Smooth muscle cell (in vitro differentiated cells): ENCODE results near the gene PF4V1. TPM values are rescaled to one million over a fixed set of nuclear protein-coding genes. Genes with fewer than 3 reads are reported as not detected.
"Not testable (repeated sequence)": the region's sequence is repeated elsewhere in the genome, so short reads cannot be mapped to it uniquely, and the experiment has no call there.

Experiments used
- DNase-seq: peaks from one replicate; lab custom pipeline; 2025; ENCODE audit not compliant: unreplicated experiment; lab: John Stamatoyannopoulos, UW
- H2AFZ ChIP-seq: fragments of 200-600 bp; sonication (generic); 2 replicates; pipeline ENCODE4 v1.6.0; 2016; ENCODE audit warnings: antibody characterized with exemption, low read depth, mild to moderate bottlenecking
- H3F3A ChIP-seq: fragments of 200-600 bp; sonication (generic); 2 replicates; pipeline ENCODE4 v1.6.0; 2017; ENCODE audit warnings: antibody characterized with exemption, low read depth
- H3K27ac ChIP-seq: fragments of 200-600 bp; sonication (generic); 2 replicates; pipeline ENCODE4 v1.5.1; 2016; ENCODE audit warnings: low read depth, mild to moderate bottlenecking
- H3K27me3 ChIP-seq: fragments of 200-600 bp; sonication (generic); 2 replicates; pipeline ENCODE4 v1.6.1; 2016; ENCODE audit warnings: low read depth, mild to moderate bottlenecking
- H3K36me3 ChIP-seq: fragments of 200-600 bp; sonication (generic); 2 replicates; pipeline ENCODE4 v1.5.1; 2016; ENCODE audit warnings: low read depth
- H3K4me1 ChIP-seq: fragments of 200-600 bp; sonication (generic); 2 replicates; pipeline ENCODE4 v1.5.1; 2016; ENCODE audit warnings: low read depth
- H3K4me2 ChIP-seq: fragments of 200-600 bp; sonication (generic); 2 replicates; pipeline ENCODE4 v1.6.0; 2016; ENCODE audit warnings: mild to moderate bottlenecking
- H3K4me3 ChIP-seq: fragments of 200-600 bp; sonication (generic); 2 replicates; pipeline ENCODE4 v1.5.1; 2016; ENCODE audit warnings: mild to moderate bottlenecking
- H3K79me2 ChIP-seq: fragments of 200-600 bp; sonication (generic); 2 replicates; pipeline ENCODE4 v1.6.0; 2016; ENCODE audit warnings: low read depth, mild to moderate bottlenecking
- H3K9ac ChIP-seq: fragments of 200-600 bp; sonication (generic); 2 replicates; pipeline ENCODE4 v1.6.0; 2016; ENCODE audit warnings: low read depth
- H3K9me3 ChIP-seq: fragments of 200-600 bp; sonication (generic); replicated peaks from 2 replicates; pipeline ENCODE4 v1.5.1; 2016; ENCODE audit warnings: low read depth
- H4K20me1 ChIP-seq: fragments of 200-600 bp; sonication (generic); 2 replicates; pipeline ENCODE4 v1.6.0; 2016; ENCODE audit warnings: low read depth
- WGBS: methylation state at CpG from one replicate; pipeline ENCODE4 v1.1.7; 2016; ENCODE audit warnings: low lambda C conversion rate; 5-methylcytosine and 5-hydroxymethylcytosine counted together
- polyA plus RNA-seq: library from polyadenylated mRNA; unstranded; fragments of >200 nt; fragmentation: Nextera tagmentation; extraction: Ambion mirVana; gene quantifications from 2 replicates; pipeline ENCODE4 v1.2.1, GENCODE V29; 2016
- total RNA-seq: library from RNA; depleted of rRNA; stranded (reverse); fragments of >200 nt; gene quantifications from 2 replicates; pipeline ENCODE4 v1.2.3, GENCODE V29; 2014
- TF ChIP-seq, protein P1 (sequence below): fragments of 200-600 bp; sonication (generic); IDR thresholded peaks from 2 replicates; pipeline ENCODE4 v1.5.1; 2017; ENCODE audit warnings: borderline replicate concordance, mild to moderate bottlenecking, antibody characterized with exemption; ENCODE audit not compliant: insufficient read depth, poor library complexity, severe bottlenecking

PF4V1 gene
- total and polyA plus RNA-seq, 2 experiments from 2014 or later = 0.35 TPM; not detected in 1

DNA sequence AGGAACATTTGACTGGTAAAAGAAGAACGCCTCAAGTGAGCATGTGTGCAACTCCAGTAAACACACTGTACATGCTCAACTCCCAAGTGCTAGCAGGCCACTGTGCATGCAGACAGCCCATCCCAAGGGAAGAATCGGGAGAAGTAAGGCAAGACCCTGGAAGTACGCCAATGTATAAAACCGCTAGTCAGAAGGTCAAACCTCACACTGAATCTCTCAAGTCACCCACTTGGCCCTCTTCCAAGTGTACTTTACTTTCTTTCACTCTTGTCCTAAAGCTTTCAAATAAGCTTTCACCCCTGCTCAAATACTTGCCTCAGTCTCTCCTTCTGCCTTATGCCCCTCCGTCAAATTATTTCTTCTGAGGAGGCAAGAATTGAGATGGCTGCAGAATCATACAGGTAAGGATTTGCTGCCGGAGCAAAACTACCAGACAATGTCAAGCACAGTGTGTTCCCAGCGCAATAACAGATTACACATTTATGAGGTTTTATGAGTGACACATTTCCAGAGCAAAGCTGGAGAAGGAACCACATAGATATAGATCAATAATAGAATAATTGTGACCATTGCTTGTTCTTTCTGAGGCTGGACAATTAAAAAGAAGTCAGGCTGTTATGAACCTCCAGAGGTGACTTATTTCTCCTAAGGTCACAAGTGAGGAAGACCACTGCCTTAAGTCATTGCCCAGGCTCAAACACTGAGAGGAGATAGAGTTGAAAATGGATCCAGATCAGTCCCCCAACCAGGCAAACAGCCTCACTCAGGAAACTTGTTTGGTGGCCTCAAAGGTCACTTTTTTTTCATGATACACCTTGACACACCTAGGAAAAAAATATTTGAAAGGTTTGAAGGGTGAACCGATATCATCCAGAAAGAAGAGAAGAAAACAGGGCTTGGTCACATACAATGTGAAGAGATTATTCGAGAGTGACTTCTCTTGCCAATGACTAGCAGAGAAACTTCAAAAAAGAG is 42.4 kb downstream of the PF4V1 start:
- TF ChIP-seq, protein P1, sequence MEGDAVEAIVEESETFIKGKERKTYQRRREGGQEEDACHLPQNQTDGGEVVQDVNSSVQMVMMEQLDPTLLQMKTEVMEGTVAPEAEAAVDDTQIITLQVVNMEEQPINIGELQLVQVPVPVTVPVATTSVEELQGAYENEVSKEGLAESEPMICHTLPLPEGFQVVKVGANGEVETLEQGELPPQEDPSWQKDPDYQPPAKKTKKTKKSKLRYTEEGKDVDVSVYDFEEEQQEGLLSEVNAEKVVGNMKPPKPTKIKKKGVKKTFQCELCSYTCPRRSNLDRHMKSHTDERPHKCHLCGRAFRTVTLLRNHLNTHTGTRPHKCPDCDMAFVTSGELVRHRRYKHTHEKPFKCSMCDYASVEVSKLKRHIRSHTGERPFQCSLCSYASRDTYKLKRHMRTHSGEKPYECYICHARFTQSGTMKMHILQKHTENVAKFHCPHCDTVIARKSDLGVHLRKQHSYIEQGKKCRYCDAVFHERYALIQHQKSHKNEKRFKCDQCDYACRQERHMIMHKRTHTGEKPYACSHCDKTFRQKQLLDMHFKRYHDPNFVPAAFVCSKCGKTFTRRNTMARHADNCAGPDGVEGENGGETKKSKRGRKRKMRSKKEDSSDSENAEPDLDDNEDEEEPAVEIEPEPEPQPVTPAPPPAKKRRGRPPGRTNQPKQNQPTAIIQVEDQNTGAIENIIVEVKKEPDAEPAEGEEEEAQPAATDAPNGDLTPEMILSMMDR = no peak

DNA sequence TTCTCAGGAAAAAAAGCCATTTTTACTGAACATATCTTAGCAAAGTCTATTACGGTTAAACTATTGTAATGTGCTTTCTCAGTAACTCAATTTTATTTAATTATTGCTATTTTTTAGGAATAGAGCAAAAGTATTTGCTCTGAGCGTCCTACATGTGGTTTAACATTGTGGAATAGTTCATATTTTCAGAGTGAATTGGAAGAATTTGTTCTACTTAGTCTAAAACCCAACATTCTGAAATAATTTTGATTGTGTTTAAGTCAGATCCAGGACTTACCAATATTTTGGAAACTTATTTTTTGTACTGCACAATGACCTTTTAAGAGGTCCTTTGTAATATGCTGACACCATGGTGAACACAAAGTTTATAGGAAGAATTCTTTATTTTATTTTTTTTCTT is 43.3 kb downstream of the PF4V1 start:
- no peaks in the 10 kb centered on the region for H3K36me3 ChIP-seq
- no peak overlapping the region for H3K4me3 ChIP-seq
- TF ChIP-seq, protein P1 = no peak
- H3K79me2 ChIP-seq = no peaks in the 10 kb centered on the region
- DNase-seq = no peak
- no peaks in the 10 kb centered on the region for H4K20me1 ChIP-seq
- 96% methylated on average over 2 of the region's 2 CpGs for WGBS
- H2AFZ ChIP-seq = no peak overlapping the region
- no peaks in the 10 kb centered on the region for H3K9me3 ChIP-seq
- no peaks in the 10 kb centered on the region for H3K27me3 ChIP-seq
- no peak overlapping the region for H3K4me2 ChIP-seq
- H3K4me1 ChIP-seq = no peaks in the 10 kb centered on the region
- no peak overlapping the region for H3K27ac ChIP-seq
- H3F3A ChIP-seq = no peaks in the 10 kb centered on the region
- no peak overlapping the region for H3K9ac ChIP-seq

More for the DNA sequence above, 42.4 kb downstream of the PF4V1 start:
- Histone ChIP-seq H4K20me1 (no peaks in the 10 kb centered on the region), H3K9ac (no peak overlapping the region), H3K4me1 (no peaks in the 10 kb centered on the region), H3K4me3 (no peak overlapping the region), H3F3A (no peaks in the 10 kb centered on the region), H3K27me3 (no peaks in the 10 kb centered on the region), H3K36me3 (no peaks in the 10 kb centered on the region), H3K79me2 (no peaks in the 10 kb centered on the region), H2AFZ (no peak overlapping the region), H3K9me3 (no peaks in the 10 kb centered on the region), H3K27ac (no peak overlapping the region), H3K4me2 (no peak overlapping the region)
- 92% methylated on average over 9 of the region's 9 CpGs for WGBS
- no peak for DNase-seq

DNA sequence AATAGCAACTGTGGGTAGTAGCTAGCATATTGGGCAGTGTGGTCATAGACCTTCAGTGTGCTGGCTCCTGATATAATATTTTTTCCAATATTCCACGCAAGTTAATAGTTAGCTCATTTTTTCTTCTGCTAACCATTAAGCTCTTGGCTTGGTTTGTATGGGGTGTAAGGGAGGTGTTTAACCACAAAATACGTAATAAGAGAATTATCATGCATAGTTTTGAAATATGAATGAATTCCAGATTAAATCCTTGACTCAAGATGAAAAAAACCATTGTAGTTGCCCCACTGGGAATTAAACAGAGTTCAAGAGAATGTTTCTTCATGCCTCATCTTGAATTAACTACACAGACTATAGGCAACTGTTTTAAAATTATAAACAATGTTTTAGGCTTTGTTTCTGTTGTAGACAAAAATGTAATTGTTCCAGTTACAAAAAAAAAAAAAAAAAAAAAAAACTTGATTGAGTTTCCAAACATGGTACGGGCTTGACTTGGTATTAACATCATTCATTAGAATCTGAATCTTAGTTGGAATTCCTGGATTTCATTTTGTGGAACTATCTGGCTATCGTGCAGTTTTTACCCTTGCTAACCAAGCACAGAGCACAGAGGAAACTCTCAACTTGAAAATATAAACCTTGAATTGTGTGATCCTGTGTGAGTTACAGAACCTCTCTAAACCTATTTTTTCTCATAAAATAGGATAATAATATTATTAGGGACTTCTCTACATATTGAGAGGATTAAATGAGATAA is 44.5 kb downstream of the PF4V1 start:
- Histone ChIP-seq H3F3A (no peaks in the 10 kb centered on the region), H3K9me3 (no peaks in the 10 kb centered on the region), H3K9ac (no peak overlapping the region), H3K4me1 (no peaks in the 10 kb centered on the region), H3K27ac (no peak overlapping the region), H3K4me3 (no peak overlapping the region), H3K4me2 (no peak overlapping the region), H4K20me1 (no peaks in the 10 kb centered on the region), H3K27me3 (no peaks in the 10 kb centered on the region), H3K36me3 (no peaks in the 10 kb centered on the region), H3K79me2 (no peaks in the 10 kb centered on the region), H2AFZ (no peak overlapping the region)
- WGBS = 95% methylated on average over 4 of the region's 4 CpGs
- DNase-seq = no peak
- TF ChIP-seq, protein P1 = no peak

DNA sequence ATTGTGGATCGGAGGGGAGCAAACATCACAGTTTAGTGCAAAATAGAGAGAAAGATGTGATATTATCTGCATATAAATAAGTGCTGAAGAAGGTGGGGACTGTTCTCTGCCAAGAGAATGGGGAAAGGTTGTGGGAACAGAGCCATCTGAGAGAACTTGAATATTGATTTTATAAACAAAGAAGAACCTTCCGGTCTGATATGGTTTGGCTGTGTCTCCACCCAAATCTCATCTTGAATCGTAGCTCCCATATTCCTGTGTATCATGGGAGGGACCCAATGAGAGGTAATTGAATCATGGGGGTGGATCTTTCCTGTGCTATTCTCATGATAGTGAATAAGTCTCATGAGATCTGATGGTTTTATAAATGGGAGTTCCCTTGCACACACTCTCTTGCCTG is 46.2 kb downstream of the PF4V1 start:
- not testable (repeated sequence) for DNase-seq, H3K4me2 ChIP-seq, H3K4me1 ChIP-seq, H3K27ac ChIP-seq, H2AFZ ChIP-seq, H3K27me3 ChIP-seq, H4K20me1 ChIP-seq, H3K9me3 ChIP-seq, H3K4me3 ChIP-seq, H3K9ac ChIP-seq, H3K79me2 ChIP-seq, H3K36me3 ChIP-seq, H3F3A ChIP-seq
- 91% methylated on average over 3 of the region's 3 CpGs for WGBS
